HL-60 (cell line): Measurements from ENCODE around the gene RIN3.

Experiments used
- DNase-seq, 2 experiments: peaks; one replicate each; pipeline ENCODE4 v3.0.0-alpha.2; 2010 to 2020; ENCODE audit warnings: low read depth in 1 of 2, low spot score in 1 of 2
- H3K27ac ChIP-seq: fragments of 250-450 bp; sonication (Bioruptor Pico); replicated peaks from 2 replicates; pipeline ENCODE4 v1.5.1; 2020; ENCODE audit warnings: mild to moderate bottlenecking, moderate library complexity
- H3K27me3 ChIP-seq: fragments of 250-450 bp; sonication (Bioruptor Pico); 2 replicates; pipeline ENCODE4 v1.5.1; 2021; ENCODE audit warnings: mild to moderate bottlenecking, moderate library complexity; ENCODE audit not compliant: insufficient read depth, poor library complexity, severe bottlenecking
- H3K4me3 ChIP-seq: replicated peaks from 2 replicates; pipeline ENCODE4 v1.5.1; 2011; ENCODE audit warnings: mild to moderate bottlenecking, control low read depth, low read length; ENCODE audit not compliant: insufficient read depth
- CTCF ChIP-seq: IDR thresholded peaks from one replicate; pipeline ENCODE4 v1.5.1; 2011; ENCODE audit warnings: low read length, control low read depth, inconsistent platforms; ENCODE audit not compliant: insufficient read depth
- GABPA ChIP-seq: IDR thresholded peaks from 2 replicates; pipeline ENCODE4 v1.6.1; 2012; ENCODE audit warnings: low read depth
- POLR2AphosphoS5 ChIP-seq: IDR thresholded peaks from 2 replicates; pipeline ENCODE4 v1.6.1; 2012; ENCODE audit warnings: low read depth
- REST ChIP-seq: IDR thresholded peaks from 2 replicates; pipeline ENCODE4 v1.6.1; 2012; ENCODE audit warnings: low read depth; ENCODE audit not compliant: insufficient replicate concordance
- SPI1 ChIP-seq: IDR thresholded peaks from 2 replicates; pipeline ENCODE4 v1.6.1; 2012; ENCODE audit warnings: low read depth, mild to moderate bottlenecking, borderline replicate concordance

Gene RIN3

GRCh38 chr14:92494512-92494911 is 19.1 kb upstream of the RIN3 start:
- Histone ChIP-seq H3K27ac (peak overlapping the region; percentile 57), H3K4me3 (no peak overlapping the region), H3K27me3 (no peaks in the 10 kb centered on the region)
- DNase-seq = peak in 1 of 2 experiments; percentile 49
- TF ChIP-seq GABPA (no peak), REST (no peak), POLR2AphosphoS5 (no peak), SPI1 (no peak), CTCF (no peak)

- Histone ChIP-seq H3K27me3 (no peaks in the 10 kb centered on the region), H3K4me3 (no peak overlapping the region), H3K27ac (peak overlapping the region; percentile 57)
- peak; percentile 65 to 73 for DNase-seq
- TF ChIP-seq SPI1 = peak; percentile 95
- no peak for TF ChIP-seq GABPA
These were observed 18.6 kb upstream of the RIN3 start for GRCh38 chr14:92495027-92495426.

- no peak for TF ChIP-seq REST
- TF ChIP-seq GABPA = no peak
- no peak for TF ChIP-seq CTCF
- no peak for TF ChIP-seq SPI1
- TF ChIP-seq POLR2AphosphoS5 = no peak
- Histone ChIP-seq H3K4me3 (no peak overlapping the region), H3K27me3 (no peaks in the 10 kb centered on the region), H3K27ac (no peak overlapping the region)
- no peak for DNase-seq
These were observed 17.3 kb upstream of the RIN3 start for GRCh38 chr14:92496191-92496857.

- no peak for DNase-seq
- no peaks in the 10 kb centered on the region for H3K27me3 ChIP-seq
- H3K4me3 ChIP-seq = no peak overlapping the region
These were observed 16.2 kb upstream of the RIN3 start for GRCh38 chr14:92497391-92497790.

More at GRCh38 chr14:92497391-92497790, 16.2 kb upstream of the RIN3 start:
- H3K27ac ChIP-seq = no peak overlapping the region
- TF ChIP-seq GABPA (no peak), REST (no peak), POLR2AphosphoS5 (no peak), CTCF (no peak), SPI1 (no peak)
